Gastroesophageal sphincter (tissue), 4 donors: ENCODE measurements around the gene VGLL2. TPM values are rescaled to one million over a fixed set of nuclear protein-coding genes. Genes with fewer than 3 reads are reported as not detected.
A peak's percentile ranks its signal among the peaks of the same experiment; 100 is the strongest.
"Not testable (repeated sequence)": the region's sequence is repeated elsewhere in the genome, so short reads cannot be mapped to it uniquely, and the experiment has no call there.

Experiments used
- ATAC-seq: fragments of 150-250 bp; one replicate; pipeline ENCODE4 v1.9.1; 2016; ENCODE audit warnings: mild to moderate bottlenecking, moderate library complexity
- H3K27ac ChIP-seq, 4 donors: fragments of 200-600 bp; sonication (generic) in 3 of 4; 1 replicate in 3 of 4; 2 replicates in 1 of 4; pipeline ENCODE4 v1.5.1; 2016 to 2019
- H3K27me3 ChIP-seq: fragments of 200-600 bp; sonication (generic); one replicate; pipeline ENCODE4 v1.5.1; 2019
- H3K36me3 ChIP-seq, 2 donors: fragments of 200-600 bp; sonication (generic); one replicate each; pipeline ENCODE4 v1.5.1; 2019; ENCODE audit warnings: control low read depth in 1 of 2
- H3K4me1 ChIP-seq, 3 donors: fragments of 200-600 bp; sonication (generic); 1 replicate in 2 of 3; 2 replicates in 1 of 3; pipeline ENCODE4 v1.5.1; 2016 to 2019; ENCODE audit warnings: control low read depth in 2 of 3
- H3K4me3 ChIP-seq, 2 donors: fragments of 200-600 bp; sonication (generic); one replicate each; pipeline ENCODE4 v1.5.1; 2019; ENCODE audit warnings: mild to moderate bottlenecking in 1 of 2, moderate library complexity in 1 of 2
- H3K9me3 ChIP-seq, 3 donors: fragments of 200-600 bp; sonication (generic); one replicate each; pipeline ENCODE4 v1.5.1; 2017 to 2019; ENCODE audit warnings: control low read depth in 2 of 3
- EP300 ChIP-seq: sonication (generic); formaldehyde crosslinking; IDR thresholded peaks from one replicate; pipeline ENCODE4 v1.6.1; 2017; ENCODE audit warnings: antibody characterized with exemption, mild to moderate bottlenecking
- POLR2A ChIP-seq, 2 donors: fragments of 450-650 bp; IDR thresholded peaks; one replicate each; pipeline ENCODE4 v1.6.1; 2017; ENCODE audit warnings: antibody characterized with exemption in 2 of 2, mild to moderate bottlenecking in 2 of 2, moderate library complexity in 1 of 2
- POLR2AphosphoS5 ChIP-seq: sonication (generic); formaldehyde crosslinking; IDR thresholded peaks from one replicate; pipeline ENCODE4 v1.6.1; 2017; ENCODE audit warnings: antibody characterized with exemption
- WGBS, 2 donors: methylation state at CpG; one replicate each; pipeline ENCODE4 v1.1.5; 2018; ENCODE audit warnings: low coverage in 1 of 2; 5-methylcytosine and 5-hydroxymethylcytosine counted together
- total RNA-seq, 4 donors: library from RNA; depleted of rRNA; stranded (reverse); fragments of >200 nt; gene quantifications; one replicate each; pipeline ENCODE4 v1.1.0, GENCODE V29; 2016
- TF ChIP-seq, protein P1 (sequence below), 4 experiments: fragments of 200-600 bp in 2 of 4; fragments of 450-650 bp in 2 of 4; sonication (generic) in 1 of 4; IDR thresholded peaks; one replicate each; pipeline ENCODE4 v1.5.1; 2017 to 2019; ENCODE audit warnings: antibody characterized with exemption in 4 of 4, mild to moderate bottlenecking in 2 of 4, moderate library complexity in 2 of 4

Gene VGLL2
- total RNA-seq, 4 donors from 2014 or later = not detected

DNA sequence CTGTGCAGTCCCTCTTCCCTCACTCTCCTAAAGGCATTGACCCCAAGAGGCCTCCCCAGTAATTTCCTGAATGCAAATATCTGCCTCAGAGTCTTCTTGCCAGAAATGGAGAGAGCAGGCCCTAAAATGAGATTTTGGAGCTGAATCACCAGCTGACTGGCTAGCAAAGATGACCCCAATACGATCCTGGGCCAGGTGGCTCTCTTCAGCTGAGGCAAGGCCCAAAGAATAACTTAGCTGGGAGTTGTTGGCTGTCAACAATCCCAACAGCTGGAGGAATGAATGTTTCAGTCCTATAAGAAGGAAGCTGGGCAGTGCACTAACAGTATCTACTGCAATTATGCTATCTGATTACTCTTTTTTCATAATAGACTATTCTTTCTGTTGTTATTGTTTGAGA, 37.2 kb upstream of the VGLL2 start:
- WGBS, 2 donors = 22% methylated on average over 1 of the region's 1 CpG
- H3K4me1 ChIP-seq = no peaks in the 10 kb centered on the region
- no peak for TF ChIP-seq EP300
- H3K36me3 ChIP-seq = no peaks in the 10 kb centered on the region
- no peak for ATAC-seq
- no peaks in the 10 kb centered on the region for H3K27me3 ChIP-seq
- H3K9me3 ChIP-seq = no peaks in the 10 kb centered on the region
- H3K4me3 ChIP-seq = no peak overlapping the region
- H3K27ac ChIP-seq = no peak overlapping the region

DNA sequence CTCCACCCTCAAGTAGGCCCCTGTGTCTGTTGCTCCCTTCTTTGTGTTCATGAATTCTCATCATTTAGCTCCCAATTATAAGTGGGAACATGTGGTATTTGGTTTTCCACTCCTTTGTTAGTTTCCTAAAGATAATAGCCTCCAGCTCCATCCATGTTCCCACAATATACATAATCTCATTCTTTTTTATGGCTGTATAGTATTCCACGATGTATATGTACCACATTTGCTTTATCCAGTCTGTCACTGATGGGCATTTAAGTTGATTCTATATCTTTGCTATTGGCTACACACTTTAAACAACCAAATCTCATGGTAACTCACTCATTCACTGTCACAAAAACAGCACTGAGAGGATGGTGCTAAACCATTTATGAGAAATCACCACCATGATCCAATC, 35.5 kb upstream of the VGLL2 start:
- no peaks in the 10 kb centered on the region for H3K27me3 ChIP-seq
- no peak for ATAC-seq
- no peaks in the 10 kb centered on the region for H3K36me3 ChIP-seq
- TF ChIP-seq POLR2A (IDR thresholded peaks at IDR 0.05) (no peak), EP300 (no peak), POLR2AphosphoS5 (no peak)
- TF ChIP-seq, protein P1, sequence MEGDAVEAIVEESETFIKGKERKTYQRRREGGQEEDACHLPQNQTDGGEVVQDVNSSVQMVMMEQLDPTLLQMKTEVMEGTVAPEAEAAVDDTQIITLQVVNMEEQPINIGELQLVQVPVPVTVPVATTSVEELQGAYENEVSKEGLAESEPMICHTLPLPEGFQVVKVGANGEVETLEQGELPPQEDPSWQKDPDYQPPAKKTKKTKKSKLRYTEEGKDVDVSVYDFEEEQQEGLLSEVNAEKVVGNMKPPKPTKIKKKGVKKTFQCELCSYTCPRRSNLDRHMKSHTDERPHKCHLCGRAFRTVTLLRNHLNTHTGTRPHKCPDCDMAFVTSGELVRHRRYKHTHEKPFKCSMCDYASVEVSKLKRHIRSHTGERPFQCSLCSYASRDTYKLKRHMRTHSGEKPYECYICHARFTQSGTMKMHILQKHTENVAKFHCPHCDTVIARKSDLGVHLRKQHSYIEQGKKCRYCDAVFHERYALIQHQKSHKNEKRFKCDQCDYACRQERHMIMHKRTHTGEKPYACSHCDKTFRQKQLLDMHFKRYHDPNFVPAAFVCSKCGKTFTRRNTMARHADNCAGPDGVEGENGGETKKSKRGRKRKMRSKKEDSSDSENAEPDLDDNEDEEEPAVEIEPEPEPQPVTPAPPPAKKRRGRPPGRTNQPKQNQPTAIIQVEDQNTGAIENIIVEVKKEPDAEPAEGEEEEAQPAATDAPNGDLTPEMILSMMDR (IDR thresholded peaks at IDR 0.05) = no peak
- 94 to 100% methylated on average over 1 of the region's 1 CpG for WGBS, 2 donors
- H3K9me3 ChIP-seq = no peaks in the 10 kb centered on the region
- no peak overlapping the region for H3K4me3 ChIP-seq
- H3K4me1 ChIP-seq = no peaks in the 10 kb centered on the region
- H3K27ac ChIP-seq = no peak overlapping the region

DNA sequence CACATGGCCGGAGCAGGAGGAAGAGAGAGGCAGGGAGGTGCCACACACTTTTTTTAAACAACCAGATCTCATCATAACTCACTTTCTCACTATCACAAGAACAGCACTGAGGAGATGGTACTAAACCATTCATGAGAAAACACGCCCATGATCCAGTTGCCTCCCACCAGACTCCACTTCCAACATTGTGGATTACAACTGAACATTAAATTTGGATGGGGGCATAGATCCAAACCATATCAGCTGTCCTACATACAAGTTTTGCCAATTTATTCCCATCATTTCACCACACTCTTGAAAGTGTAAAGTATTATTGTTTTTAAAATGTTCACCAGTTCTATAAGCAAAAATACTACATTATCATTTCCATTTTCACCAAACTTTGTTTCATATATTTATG, 33.9 kb upstream of the VGLL2 start:
- Histone ChIP-seq H3K27me3 (no peaks in the 10 kb centered on the region), H3K9me3 (no peaks in the 10 kb centered on the region), H3K27ac (no peak overlapping the region), H3K36me3 (no peaks in the 10 kb centered on the region), H3K4me3 (no peak overlapping the region), H3K4me1 (no peaks in the 10 kb centered on the region)
- 70 to 73% methylated on average over 1 of the region's 2 CpGs for WGBS, 2 donors
- no peak for ATAC-seq
- no peak for TF ChIP-seq EP300
- no peak for TF ChIP-seq POLR2A (IDR thresholded peaks at IDR 0.05)
- TF ChIP-seq POLR2AphosphoS5 = no peak
- TF ChIP-seq, protein P1 (IDR thresholded peaks at IDR 0.05) = no peak

DNA sequence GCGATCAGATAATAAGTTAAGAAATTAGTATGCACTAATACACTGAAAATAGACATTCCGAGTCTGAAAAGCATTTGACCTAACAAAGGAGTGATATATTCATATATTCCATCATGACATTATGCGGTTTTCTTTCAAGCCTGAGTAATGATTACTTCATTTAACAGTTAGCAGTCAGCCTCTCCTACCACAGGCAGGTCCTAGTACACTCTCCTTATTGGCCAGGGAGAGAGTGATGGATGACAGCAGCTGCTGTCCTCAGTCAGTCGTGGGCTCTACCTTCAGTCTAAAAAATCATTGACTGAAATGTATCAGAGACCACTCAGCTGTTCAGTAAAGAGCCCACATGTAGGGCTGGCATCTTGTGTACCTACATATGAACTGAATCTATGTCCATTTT, 33.2 kb upstream of the VGLL2 start:
- no peak overlapping the region for H3K4me3 ChIP-seq
- H3K4me1 ChIP-seq = no peaks in the 10 kb centered on the region
- TF ChIP-seq POLR2A (IDR thresholded peaks at IDR 0.05) (no peak), EP300 (no peak), POLR2AphosphoS5 (no peak)
- TF ChIP-seq, protein P1 (IDR thresholded peaks at IDR 0.05) = no peak
- no peaks in the 10 kb centered on the region for H3K27me3 ChIP-seq
- 56 to 62% methylated on average over 4 of the region's 4 CpGs for WGBS, 2 donors
- no peak overlapping the region for H3K27ac ChIP-seq
- no peaks in the 10 kb centered on the region for H3K9me3 ChIP-seq
- no peaks in the 10 kb centered on the region for H3K36me3 ChIP-seq
- ATAC-seq = no peak

DNA sequence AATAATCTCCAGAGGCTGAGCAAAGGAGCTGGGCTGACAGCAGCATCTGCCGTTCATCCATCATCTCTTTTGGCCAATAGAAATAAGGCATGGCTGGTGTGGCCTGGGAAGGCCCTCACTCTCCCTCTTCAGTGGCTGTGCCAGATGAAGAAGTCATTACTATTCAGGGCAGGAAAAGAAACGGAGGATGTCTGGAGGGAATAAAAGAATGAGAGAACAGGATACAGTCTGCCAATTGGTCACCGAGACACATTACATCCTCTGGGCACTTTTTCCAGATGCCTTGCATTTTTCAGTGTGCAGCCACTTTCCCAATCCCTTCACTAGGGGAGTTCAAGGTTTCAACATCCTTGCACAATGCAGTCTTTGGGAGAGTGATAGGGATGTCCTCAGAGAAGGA, 32.2 kb upstream of the VGLL2 start:
- Histone ChIP-seq H3K4me1 (no peaks in the 10 kb centered on the region), H3K4me3 (no peak overlapping the region), H3K9me3 (no peaks in the 10 kb centered on the region), H3K27me3 (no peaks in the 10 kb centered on the region), H3K27ac (no peak overlapping the region), H3K36me3 (no peaks in the 10 kb centered on the region)
- 15 to 39% methylated on average over 3 of the region's 3 CpGs for WGBS, 2 donors
- peak; percentile 81 for ATAC-seq
- TF ChIP-seq, protein P1 (IDR thresholded peaks at IDR 0.05) = no peak
- TF ChIP-seq EP300 (no peak), POLR2AphosphoS5 (no peak), POLR2A (IDR thresholded peaks at IDR 0.05) (no peak)

DNA sequence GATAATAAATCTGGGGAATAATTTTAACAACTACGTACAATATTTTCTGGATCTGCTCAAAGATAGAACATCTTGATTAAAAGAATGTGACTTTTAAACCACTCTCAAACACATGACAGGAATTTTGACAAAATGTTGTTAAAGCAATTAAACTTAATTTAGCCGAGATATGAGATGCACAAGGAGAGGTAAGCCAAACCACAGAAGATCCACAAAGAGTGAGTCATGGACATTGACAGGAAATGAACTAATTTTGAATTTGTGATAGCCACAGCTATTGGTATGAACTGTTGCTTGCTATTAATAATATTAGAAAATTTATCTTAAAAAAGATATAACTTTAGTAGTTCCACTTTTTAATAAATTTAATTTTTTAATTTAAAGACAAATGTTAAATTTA, 27.8 kb upstream of the VGLL2 start:
- Histone ChIP-seq H3K36me3 (no peaks in the 10 kb centered on the region), H3K4me1 (no peaks in the 10 kb centered on the region), H3K27ac (no peak overlapping the region), H3K4me3 (no peak overlapping the region), H3K27me3 (no peaks in the 10 kb centered on the region), H3K9me3 (no peaks in the 10 kb centered on the region)
- no peak for ATAC-seq
- 40 to 58% methylated on average over 2 of the region's 2 CpGs for WGBS, 2 donors
- TF ChIP-seq EP300 (no peak), POLR2A (IDR thresholded peaks at IDR 0.05) (no peak), POLR2AphosphoS5 (no peak)
- TF ChIP-seq, protein P1 (IDR thresholded peaks at IDR 0.05) = no peak

DNA sequence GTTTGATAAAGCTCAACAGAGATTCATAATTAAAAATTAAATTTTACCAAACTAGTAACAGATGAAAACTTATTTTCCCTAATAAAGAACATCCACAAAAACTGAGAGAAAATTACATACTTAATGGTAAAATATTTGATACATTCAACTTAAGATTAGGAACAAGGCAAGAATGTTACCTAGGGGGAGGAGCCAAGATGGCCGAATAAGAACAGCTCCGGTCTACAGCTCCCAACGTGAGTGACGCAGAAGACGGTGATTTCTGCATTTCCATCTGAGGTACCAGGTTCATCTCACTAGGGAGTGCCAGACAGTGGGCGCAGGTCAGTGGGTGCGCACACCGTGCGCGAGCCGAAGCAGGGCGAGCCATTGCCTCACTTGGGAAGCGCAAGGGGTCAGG, 20.8 kb upstream of the VGLL2 start:
- 71% methylated on average over 5 of the region's 13 CpGs; no CpG with 5 or more reads in 1 of the 2 donors for WGBS, 2 donors
- H3K9me3 ChIP-seq, H3K27me3 ChIP-seq, H3K4me3 ChIP-seq, H3K4me1 ChIP-seq, H3K36me3 ChIP-seq, H3K27ac ChIP-seq, ATAC-seq: not testable (repeated sequence)

DNA sequence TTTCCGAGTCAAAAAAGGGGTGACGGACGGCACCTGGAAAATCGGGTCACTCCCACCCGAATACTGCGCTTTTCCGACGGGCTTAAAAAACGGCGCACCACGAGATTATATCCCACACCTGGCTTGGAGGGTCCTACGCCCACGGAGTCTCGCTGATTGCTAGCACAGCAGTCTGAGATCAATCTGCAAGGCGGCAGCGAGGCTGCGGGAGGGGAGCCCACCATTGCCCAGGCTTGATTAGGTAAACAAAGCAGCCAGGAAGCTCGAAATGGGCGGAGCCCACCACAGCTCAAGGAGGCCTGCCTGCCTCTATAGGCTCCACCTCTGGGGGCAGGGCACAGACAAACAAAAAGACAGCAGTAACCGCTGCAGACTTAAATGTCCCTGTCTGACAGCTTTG, 20.4 kb upstream of the VGLL2 start:
- H3K27ac ChIP-seq, H3K4me3 ChIP-seq, H3K4me1 ChIP-seq, H3K27me3 ChIP-seq, H3K9me3 ChIP-seq, ATAC-seq, H3K36me3 ChIP-seq: not testable (repeated sequence)
- 88 to 97% methylated on average over 5 of the region's 20 CpGs for WGBS, 2 donors
